Endodermal cell (in vitro differentiated cells): ENCODE results near the gene CHCHD5. TPM values are rescaled to one million over a fixed set of nuclear protein-coding genes. Genes with fewer than 3 reads are reported as not detected.

Source experiments
- DNase-seq: peaks from one replicate; pipeline ENCODE4 v3.0.0-alpha.2; 2017
- H3K27ac ChIP-seq: 2 replicates; pipeline ENCODE4 v1.5.1; 2013; ENCODE audit warnings: mild to moderate bottlenecking, low read depth, low read length, moderate library complexity
- H3K27me3 ChIP-seq: 2 replicates; pipeline ENCODE4 v1.6.1; 2013; ENCODE audit warnings: mild to moderate bottlenecking, low read length, moderate library complexity; ENCODE audit not compliant: insufficient read depth, control insufficient read depth, poor library complexity, severe bottlenecking
- H3K36me3 ChIP-seq: 2 replicates; pipeline ENCODE4 v1.7.0; 2013; ENCODE audit warnings: mild to moderate bottlenecking, low read length, moderate library complexity; ENCODE audit not compliant: control insufficient read depth, insufficient read depth
- H3K4me1 ChIP-seq: one replicate; pipeline ENCODE4 v1.7.0; 2013; ENCODE audit warnings: low read length; ENCODE audit not compliant: control insufficient read depth, insufficient read depth
- H3K4me3 ChIP-seq: 2 replicates; pipeline ENCODE4 v1.5.1; 2013; ENCODE audit warnings: mild to moderate bottlenecking, low read length, moderate library complexity
- H3K9ac ChIP-seq: 2 replicates; pipeline ENCODE4 v1.6.1; 2013; ENCODE audit warnings: mild to moderate bottlenecking, low read length, moderate library complexity; ENCODE audit not compliant: poor library complexity, severe bottlenecking; ENCODE audit errors: extremely low read depth
- H3K9me3 ChIP-seq: 2 replicates; pipeline ENCODE4 v1.6.1; 2013; ENCODE audit warnings: mild to moderate bottlenecking, low read length, moderate library complexity; ENCODE audit not compliant: control insufficient read depth
- H3K27ac Mint-ChIP-seq: 2 replicates; pipeline ENCODE4 v1.8.0; 2020; ENCODE audit warnings: mixed read lengths
- H3K27me3 Mint-ChIP-seq: 2 replicates; pipeline ENCODE4 v1.8.0; 2021; ENCODE audit warnings: mild to moderate bottlenecking, mixed read lengths; ENCODE audit not compliant: insufficient read depth
- H3K36me3 Mint-ChIP-seq: 2 replicates; pipeline ENCODE4 v1.8.0; 2020; ENCODE audit warnings: low read depth, mixed read lengths
- H3K4me1 Mint-ChIP-seq: 2 replicates; pipeline ENCODE4 v1.8.0; 2020; ENCODE audit warnings: mixed read lengths
- H3K4me3 Mint-ChIP-seq: 2 replicates; pipeline ENCODE4 v1.8.0; 2020; ENCODE audit warnings: mild to moderate bottlenecking, moderate library complexity, mixed read lengths
- H3K9me3 Mint-ChIP-seq: 2 replicates; pipeline ENCODE4 v1.8.0; 2020; ENCODE audit warnings: mild to moderate bottlenecking, mixed read lengths
- WGBS, 2 experiments: methylation state at CpG; one replicate each; pipeline versions ENCODE4 v1.1.5 to v1.1.7; 2013; ENCODE audit warnings: missing lambda C conversion rate in 2 of 2, mixed read lengths in 1 of 2; ENCODE audit not compliant: insufficient coverage in 1 of 2, insufficient read length in 1 of 2; 5-methylcytosine and 5-hydroxymethylcytosine counted together
- total RNA-seq, 2 donors: library from RNA; stranded (reverse); fragmentation: NEBNext Ultra II Directional in 1 of 2; extraction: Animal tissue kit (Norgen Biotek cat#: 25700) in 1 of 2; gene quantifications; 2 replicates in 1 of 2; 3 replicates in 1 of 2; pipeline ENCODE4 v1.2.1, GENCODE V29; 2021
- TF ChIP-seq, protein P1 (sequence below): fragments of 200-600 bp; sonication (generic); conservative IDR thresholded peaks from 2 replicates; pipeline ENCODE4 v1.5.0; 2021; ENCODE audit warnings: antibody characterized with exemption, mild to moderate bottlenecking

CHCHD5 gene
- total RNA-seq, 2 donors from 2014 or later: 39.1 to 48.2 TPM

GRCh38 chr2:112633708-112634107 lies 49.3 kb downstream of the CHCHD5 start:
- Histone ChIP-seq H3K9ac (no peak overlapping the region), H3K27me3 (no peaks in the 10 kb centered on the region), H3K9me3 (no peaks in the 10 kb centered on the region), H3K27ac (no peak overlapping the region), H3K4me3 (no peak overlapping the region), H3K36me3 (no peaks in the 10 kb centered on the region), H3K4me1 (peaks cover 3% of the 10 kb centered on the region)
- H3K27ac Mint-ChIP-seq: no peak overlapping the region
- 93% methylated on average over 4 to 5 of the region's 5 CpGs for WGBS, 2 experiments
- H3K36me3 Mint-ChIP-seq: no peaks in the 10 kb centered on the region
- H3K4me1 Mint-ChIP-seq: peaks cover 29% of the 10 kb centered on the region
- no peak overlapping the region for H3K4me3 Mint-ChIP-seq
- DNase-seq: no peak
- no peaks in the 10 kb centered on the region for H3K27me3 Mint-ChIP-seq
- no peaks in the 10 kb centered on the region for H3K9me3 Mint-ChIP-seq
- TF ChIP-seq, protein P1, sequence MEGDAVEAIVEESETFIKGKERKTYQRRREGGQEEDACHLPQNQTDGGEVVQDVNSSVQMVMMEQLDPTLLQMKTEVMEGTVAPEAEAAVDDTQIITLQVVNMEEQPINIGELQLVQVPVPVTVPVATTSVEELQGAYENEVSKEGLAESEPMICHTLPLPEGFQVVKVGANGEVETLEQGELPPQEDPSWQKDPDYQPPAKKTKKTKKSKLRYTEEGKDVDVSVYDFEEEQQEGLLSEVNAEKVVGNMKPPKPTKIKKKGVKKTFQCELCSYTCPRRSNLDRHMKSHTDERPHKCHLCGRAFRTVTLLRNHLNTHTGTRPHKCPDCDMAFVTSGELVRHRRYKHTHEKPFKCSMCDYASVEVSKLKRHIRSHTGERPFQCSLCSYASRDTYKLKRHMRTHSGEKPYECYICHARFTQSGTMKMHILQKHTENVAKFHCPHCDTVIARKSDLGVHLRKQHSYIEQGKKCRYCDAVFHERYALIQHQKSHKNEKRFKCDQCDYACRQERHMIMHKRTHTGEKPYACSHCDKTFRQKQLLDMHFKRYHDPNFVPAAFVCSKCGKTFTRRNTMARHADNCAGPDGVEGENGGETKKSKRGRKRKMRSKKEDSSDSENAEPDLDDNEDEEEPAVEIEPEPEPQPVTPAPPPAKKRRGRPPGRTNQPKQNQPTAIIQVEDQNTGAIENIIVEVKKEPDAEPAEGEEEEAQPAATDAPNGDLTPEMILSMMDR: no peak

DNA sequence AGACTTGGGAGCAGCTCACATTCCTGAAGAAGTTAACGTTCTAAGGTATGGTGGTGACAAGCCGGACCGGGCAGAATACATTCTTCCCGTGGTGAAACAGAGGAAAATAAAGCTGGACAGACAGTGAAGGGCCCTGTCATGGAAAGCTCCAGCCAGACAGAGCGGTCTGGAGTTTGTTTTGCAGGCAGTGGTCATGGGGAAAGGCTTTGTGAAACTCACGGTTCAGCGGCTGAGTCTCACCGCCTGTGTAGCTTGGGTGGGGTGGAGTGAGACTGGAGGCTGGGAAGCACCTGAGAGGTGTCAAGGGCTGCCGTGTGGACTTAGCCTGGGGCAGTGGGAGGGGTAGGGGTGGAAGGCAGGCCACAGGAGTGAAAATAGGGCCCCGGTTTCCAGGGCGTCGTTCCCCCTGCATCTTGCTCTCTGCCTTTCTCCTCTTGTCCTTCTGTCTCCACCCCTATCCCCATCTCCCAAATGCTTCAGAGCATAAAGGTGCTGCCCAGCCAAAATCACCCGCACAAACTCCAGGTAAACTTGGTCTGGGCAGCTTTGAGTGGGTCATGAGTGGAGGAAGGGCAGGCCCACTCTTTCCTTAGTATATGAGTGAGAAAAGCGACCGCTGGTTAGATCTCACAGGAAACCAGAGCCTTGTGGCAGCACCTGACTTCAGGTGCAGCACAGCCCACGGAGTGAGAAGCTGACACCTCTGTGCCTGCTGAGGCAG lies 49.9 kb downstream of the CHCHD5 start:
- Mint-ChIP-seq H3K4me3 (no peak overlapping the region), H3K36me3 (no peaks in the 10 kb centered on the region), H3K9me3 (no peaks in the 10 kb centered on the region), H3K4me1 (peaks cover 29% of the 10 kb centered on the region), H3K27ac (no peak overlapping the region), H3K27me3 (no peaks in the 10 kb centered on the region)
- H3K27ac ChIP-seq: no peak overlapping the region
- no peaks in the 10 kb centered on the region for H3K36me3 ChIP-seq
- 86 to 91% methylated on average over 10 to 16 of the region's 16 CpGs for WGBS, 2 experiments
- peaks cover 3% of the 10 kb centered on the region for H3K4me1 ChIP-seq
- no peaks in the 10 kb centered on the region for H3K9me3 ChIP-seq
- TF ChIP-seq, protein P1: no peak
- H3K4me3 ChIP-seq: no peak overlapping the region
- no peak for DNase-seq
- no peaks in the 10 kb centered on the region for H3K27me3 ChIP-seq
- no peak overlapping the region for H3K9ac ChIP-seq

- Mint-ChIP-seq H3K9me3 (no peaks in the 10 kb centered on the region), H3K4me1 (peaks cover 26% of the 10 kb centered on the region), H3K36me3 (no peaks in the 10 kb centered on the region), H3K27me3 (no peaks in the 10 kb centered on the region), H3K4me3 (no peak overlapping the region), H3K27ac (no peak overlapping the region)
- 93 to 97% methylated on average over 6 of the region's 6 CpGs for WGBS, 2 experiments
- H3K27me3 ChIP-seq: no peaks in the 10 kb centered on the region
- H3K9ac ChIP-seq: no peak overlapping the region
- no peak for DNase-seq
- H3K4me3 ChIP-seq: no peak overlapping the region
- H3K36me3 ChIP-seq: no peaks in the 10 kb centered on the region
- peaks cover 3% of the 10 kb centered on the region for H3K4me1 ChIP-seq
- TF ChIP-seq, protein P1: no peak
- no peak overlapping the region for H3K27ac ChIP-seq
- no peaks in the 10 kb centered on the region for H3K9me3 ChIP-seq
Observed at GRCh38 chr2:112634874-112635157, 50.4 kb downstream of the CHCHD5 start.
